Tibial nerve (tissue), 4 donors: ENCODE data around the gene KLRF1.

ENCODE experiments used
- EP300 ChIP-seq, 2 donors: sonication (generic); formaldehyde crosslinking; IDR thresholded peaks; one replicate each; pipeline ENCODE4 v1.6.1; 2017; ENCODE audit warnings: antibody characterized with exemption in 2 of 2, mild to moderate bottlenecking in 1 of 2
- POLR2A ChIP-seq, 2 donors: fragments of 450-650 bp; IDR thresholded peaks; one replicate each; pipeline ENCODE4 v1.6.1; 2017; ENCODE audit warnings: antibody characterized with exemption in 2 of 2, mild to moderate bottlenecking in 2 of 2, moderate library complexity in 2 of 2
- TF ChIP-seq, protein P1 (sequence below), 5 experiments: fragments of 200-600 bp in 3 of 5; fragments of 450-650 bp in 2 of 5; sonication (generic) in 3 of 5; IDR thresholded peaks; one replicate each; pipeline ENCODE4 v1.5.1; 2016 to 2019; ENCODE audit warnings: antibody characterized with exemption in 5 of 5, mild to moderate bottlenecking in 3 of 5, moderate library complexity in 2 of 5

- TF ChIP-seq POLR2A (IDR thresholded peaks at IDR 0.05) (no peak), EP300 (IDR thresholded peaks at IDR 0.05) (no peak)
- TF ChIP-seq, protein P1, sequence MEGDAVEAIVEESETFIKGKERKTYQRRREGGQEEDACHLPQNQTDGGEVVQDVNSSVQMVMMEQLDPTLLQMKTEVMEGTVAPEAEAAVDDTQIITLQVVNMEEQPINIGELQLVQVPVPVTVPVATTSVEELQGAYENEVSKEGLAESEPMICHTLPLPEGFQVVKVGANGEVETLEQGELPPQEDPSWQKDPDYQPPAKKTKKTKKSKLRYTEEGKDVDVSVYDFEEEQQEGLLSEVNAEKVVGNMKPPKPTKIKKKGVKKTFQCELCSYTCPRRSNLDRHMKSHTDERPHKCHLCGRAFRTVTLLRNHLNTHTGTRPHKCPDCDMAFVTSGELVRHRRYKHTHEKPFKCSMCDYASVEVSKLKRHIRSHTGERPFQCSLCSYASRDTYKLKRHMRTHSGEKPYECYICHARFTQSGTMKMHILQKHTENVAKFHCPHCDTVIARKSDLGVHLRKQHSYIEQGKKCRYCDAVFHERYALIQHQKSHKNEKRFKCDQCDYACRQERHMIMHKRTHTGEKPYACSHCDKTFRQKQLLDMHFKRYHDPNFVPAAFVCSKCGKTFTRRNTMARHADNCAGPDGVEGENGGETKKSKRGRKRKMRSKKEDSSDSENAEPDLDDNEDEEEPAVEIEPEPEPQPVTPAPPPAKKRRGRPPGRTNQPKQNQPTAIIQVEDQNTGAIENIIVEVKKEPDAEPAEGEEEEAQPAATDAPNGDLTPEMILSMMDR (IDR thresholded peaks at IDR 0.05), result no peak
These were observed 42.5 kb upstream of the KLRF1 start for GRCh38 chr12:9784816-9785215.
